Measurements from ENCODE around the gene TADA2A.
"Not testable (repeated sequence)": the region's sequence is repeated elsewhere in the genome, so short reads cannot be mapped to it uniquely, and the experiment has no call there.

TADA2A gene

GRCh38 chr17:37493249-37494027 is 86.8 kb downstream of the TADA2A start:
- no peak for DNase-seq (ENCODE audit: low spot score)

DNA sequence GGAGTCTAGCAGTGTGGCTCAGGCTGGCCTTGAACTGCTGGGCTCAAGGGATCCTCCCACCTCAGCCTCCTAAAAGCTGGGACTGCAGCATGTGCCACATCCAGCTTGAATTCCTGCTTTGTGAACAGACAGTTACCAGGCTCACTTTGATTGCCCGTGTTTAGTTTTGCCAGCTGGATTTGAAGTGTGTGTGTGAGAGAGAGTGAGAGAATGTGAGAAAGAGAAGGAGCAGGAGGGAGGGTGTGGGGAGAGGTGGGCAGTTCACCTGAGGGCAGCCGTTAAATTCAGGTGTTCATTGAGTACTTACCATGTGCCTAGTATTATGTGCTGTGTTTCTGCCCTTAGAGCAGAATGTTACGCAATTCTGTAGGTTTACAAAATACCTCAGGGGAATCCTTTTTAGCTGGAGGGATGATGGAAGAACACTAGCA is 87.7 kb downstream of the TADA2A start:
- DNase-seq (ENCODE audit: low spot score) = no peak

- no peak for DNase-seq (ENCODE audit: low spot score)
Observed at GRCh38 chr17:37494971-37495370, 88.3 kb downstream of the TADA2A start.

GRCh38 chr17:37500378-37500777 is 93.7 kb downstream of the TADA2A start:
- no peak for DNase-seq (ENCODE audit: low spot score)

- no peak for DNase-seq (ENCODE audit: low spot score)
Observed at GRCh38 chr17:37502009-37502936, 95.6 kb downstream of the TADA2A start.

DNA sequence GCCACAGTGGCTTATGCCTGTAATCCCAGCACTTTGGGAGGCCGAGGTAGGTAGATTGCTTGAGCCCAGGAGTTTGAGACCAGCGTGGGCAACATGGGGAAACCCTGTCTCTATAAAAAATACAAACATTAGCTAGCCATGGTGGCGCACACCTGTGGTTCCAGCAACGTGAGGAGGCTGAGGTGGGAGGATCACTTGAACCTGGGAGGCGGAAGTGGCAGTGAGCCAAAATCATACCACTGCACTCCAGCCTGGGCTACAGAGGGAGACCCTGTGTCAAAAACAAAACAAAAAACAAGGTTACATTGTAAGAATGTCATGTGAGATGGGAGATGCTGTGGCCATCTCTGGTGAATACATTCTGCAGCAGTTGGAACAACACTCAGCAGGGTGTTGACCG is 96.5 kb downstream of the TADA2A start:
- DNase-seq (ENCODE audit: low spot score) = no peak

- no peak for DNase-seq (ENCODE audit: low spot score)
Observed at GRCh38 chr17:37505333-37505732, 98.6 kb downstream of the TADA2A start.

GRCh38 chr17:37506678-37507077 is 100.0 kb downstream of the TADA2A start:
- no peak for DNase-seq (ENCODE audit: low spot score)

GRCh38 chr17:37507111-37507510 is 100.4 kb downstream of the TADA2A start:
- no peak for DNase-seq (ENCODE audit: low spot score)

GRCh38 chr17:37510056-37510455 is 103.4 kb downstream of the TADA2A start:
- no peak for DNase-seq (ENCODE audit: low spot score)

DNA sequence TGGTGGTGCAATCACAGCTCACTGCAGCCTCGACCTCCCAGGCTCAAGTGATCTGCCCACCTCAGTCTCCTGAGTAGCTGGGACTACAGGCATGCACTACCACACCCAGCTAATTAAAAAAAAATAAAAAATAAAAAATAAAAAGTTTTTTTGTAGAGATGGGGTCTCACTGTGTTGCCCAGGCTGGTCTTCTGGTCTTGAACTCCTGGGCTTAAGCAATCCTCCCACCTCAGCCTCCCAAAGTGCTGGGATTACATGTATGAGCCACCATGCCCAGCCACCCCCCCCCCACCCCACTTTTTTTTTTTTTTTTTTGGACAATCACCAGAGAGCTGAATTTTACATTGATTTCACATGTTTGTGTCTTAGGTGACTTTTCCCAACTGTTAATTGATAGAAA is 105.0 kb downstream of the TADA2A start:
- DNase-seq (ENCODE audit: low spot score) = not testable (repeated sequence)

DNA sequence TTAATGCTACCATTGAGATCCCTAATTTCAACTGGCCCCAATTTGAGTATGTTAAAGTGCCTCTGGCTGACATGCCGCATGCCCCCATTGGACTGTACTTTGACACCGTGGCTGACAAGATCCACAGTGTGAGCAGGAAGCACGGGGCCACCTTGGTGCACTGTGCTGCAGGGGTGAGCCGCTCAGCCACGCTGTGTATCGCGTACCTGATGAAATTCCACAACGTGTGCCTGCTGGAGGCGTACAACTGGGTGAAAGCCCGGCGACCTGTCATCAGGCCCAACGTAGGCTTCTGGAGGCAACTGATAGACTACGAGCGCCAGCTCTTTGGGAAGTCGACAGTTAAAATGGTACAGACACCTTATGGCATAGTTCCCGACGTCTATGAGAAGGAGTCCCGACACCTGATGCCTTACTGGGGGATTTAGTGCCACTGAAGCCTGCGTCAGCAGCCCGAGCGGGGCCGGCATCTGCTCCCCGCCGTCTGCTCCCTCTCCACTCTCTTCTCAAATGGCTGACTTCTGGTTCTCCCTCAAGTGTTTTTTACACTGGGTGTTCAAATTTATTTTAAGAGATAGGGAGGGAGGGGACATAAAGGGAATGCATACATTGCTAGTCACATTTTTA is 105.9 kb downstream of the TADA2A start:
- DNase-seq (ENCODE audit: low spot score) = no peak

DNA sequence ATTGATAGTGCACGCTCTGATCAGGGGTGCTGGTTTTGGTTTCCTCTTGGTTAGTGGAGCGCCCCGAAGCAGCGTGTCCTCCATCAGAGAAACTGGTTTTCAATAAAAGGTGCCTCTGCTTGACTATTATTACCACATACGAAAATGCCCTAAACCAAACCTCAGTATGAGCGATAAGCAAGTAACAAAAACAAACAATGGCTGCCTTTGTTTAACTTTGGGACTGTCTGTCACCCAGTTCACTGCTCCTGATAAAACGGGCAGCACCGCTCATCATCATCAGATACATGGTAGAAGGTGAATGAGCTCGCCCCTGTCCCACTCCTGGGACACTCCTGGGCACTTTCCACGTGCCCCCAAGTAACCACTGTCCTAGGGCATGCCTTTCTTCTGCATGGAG is 107.0 kb downstream of the TADA2A start:
- DNase-seq (ENCODE audit: low spot score) = no peak

- DNase-seq (ENCODE audit: low spot score) = no peak
Observed at GRCh38 chr17:37516127-37516571, 109.5 kb downstream of the TADA2A start.

- DNase-seq (ENCODE audit: low spot score) = no peak
Observed at GRCh38 chr17:37517881-37518280, 111.2 kb downstream of the TADA2A start.

DNA sequence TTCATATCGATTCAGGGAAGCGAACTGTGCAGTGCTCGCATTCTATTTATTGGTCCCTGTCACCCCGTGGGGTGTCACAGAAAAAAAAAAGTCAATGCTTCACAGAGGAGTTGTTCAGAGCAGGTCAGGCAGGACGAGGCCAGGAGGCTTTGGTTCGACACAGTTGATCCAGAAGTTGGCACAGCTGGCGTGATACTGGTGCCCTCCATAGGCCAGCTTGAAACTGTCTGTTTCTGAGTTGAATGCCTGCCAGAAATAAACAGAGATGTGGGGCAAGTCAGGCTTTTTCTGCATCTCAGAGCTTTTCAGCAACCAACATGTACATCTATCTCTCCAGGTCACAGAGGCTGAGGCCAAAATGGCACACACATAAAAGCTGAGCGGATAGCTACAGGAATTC is 112.1 kb downstream of the TADA2A start:
- no peak for DNase-seq (ENCODE audit: low spot score)

DNA sequence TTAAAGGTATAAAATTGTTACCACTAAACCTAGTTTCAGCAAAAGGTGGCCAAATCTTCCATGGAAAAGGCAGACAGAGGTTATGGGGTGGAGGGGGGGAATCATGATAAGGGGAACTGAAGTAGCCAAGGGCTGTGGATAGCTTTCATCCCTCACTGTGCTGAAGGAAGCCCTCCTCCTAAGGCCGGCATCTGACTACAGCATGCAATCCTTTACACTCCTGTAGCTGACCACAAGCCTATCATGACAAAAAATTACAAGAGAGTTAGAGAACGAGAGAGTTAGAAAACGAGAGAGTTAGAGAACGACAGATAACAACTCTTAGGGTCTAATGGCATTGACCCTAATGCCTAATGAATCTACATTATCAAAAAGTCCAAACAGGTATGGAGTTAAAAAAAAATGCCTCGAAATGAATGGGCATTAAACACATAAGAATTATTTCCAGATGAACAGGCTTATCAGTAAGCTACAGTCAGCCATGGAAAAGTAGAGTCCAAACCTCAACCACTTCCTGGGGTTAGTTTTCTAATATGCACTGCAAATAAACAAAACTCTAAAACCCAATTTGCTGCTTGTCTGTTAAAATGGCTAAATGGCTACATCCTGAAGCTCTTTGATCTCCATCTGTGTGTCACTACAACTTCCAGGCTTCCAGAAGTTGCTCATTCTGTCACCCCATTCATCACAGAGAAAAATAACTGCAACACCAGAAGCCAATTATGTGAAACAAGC is 112.7 kb downstream of the TADA2A start:
- no peak for DNase-seq (ENCODE audit: low spot score)

DNA sequence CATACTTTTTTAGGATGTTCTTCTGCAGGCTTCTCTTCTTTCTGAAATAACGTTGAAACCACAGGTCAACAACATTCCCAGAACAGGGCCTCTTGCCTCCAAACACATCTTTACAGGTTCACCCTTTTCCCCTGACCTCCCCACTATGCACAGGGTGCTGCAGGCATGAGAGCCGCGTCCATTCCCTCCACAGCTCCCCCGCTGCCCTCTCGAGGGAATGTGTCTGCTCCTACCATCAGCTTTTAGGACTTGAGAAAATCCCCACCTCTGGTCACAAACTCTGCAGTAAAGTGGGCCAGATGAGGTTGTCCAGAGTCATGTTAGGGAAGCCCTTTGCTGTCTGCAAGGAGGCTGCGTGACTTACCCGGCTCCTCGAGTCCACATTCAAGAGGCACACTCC is 113.5 kb downstream of the TADA2A start:
- no peak for DNase-seq (ENCODE audit: low spot score)

DNA sequence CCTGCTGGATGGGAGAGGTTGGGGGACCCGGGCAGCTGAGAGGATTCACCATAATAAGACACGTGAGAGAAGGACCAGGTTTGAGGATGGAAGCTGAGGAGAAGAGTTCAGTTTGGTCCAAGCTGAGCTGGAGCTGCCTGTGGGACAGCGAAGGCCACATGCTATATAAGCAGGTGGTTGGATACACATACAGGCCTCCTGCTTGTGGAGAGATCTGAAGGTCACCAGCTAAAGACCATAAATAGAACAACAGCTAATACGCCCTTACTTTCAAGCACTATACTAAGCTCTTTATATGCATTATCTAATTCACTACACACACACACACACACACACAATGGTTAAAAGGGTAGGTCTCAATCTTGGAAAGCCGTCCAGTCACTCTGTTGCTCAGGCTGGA is 115.1 kb downstream of the TADA2A start:
- DNase-seq (ENCODE audit: low spot score) = no peak

GRCh38 chr17:37523715-37524219 is 117.1 kb downstream of the TADA2A start:
- no peak for DNase-seq (ENCODE audit: low spot score)

GRCh38 chr17:37527249-37527851 is 120.7 kb downstream of the TADA2A start:
- DNase-seq (ENCODE audit: low spot score) = peak; percentile 47

All from CD4-positive, alpha-beta T cell treated with Interleukin-15 for 4 hours (primary cell).